Keratinocyte (primary cell): ENCODE data around the gene TOP1. TPM values are rescaled to one million over a fixed set of nuclear protein-coding genes. Genes with fewer than 3 reads are reported as not detected.

ENCODE experiments used
- DNase-seq: peaks from one replicate; pipeline ENCODE4 v3.0.0-alpha.2; 2011; ENCODE audit warnings: low read depth, missing footprints, low spot score
- FAIRE-seq: peaks from 2 replicates; lab custom pipeline; 2011; peaks lifted over from hg19 to GRCh38; lab: Jason Lieb, UNC
- H2AFZ ChIP-seq: 2 replicates; pipeline ENCODE4 v1.6.0; 2012; ENCODE audit warnings: low read length, control low read depth, inconsistent platforms; ENCODE audit not compliant: control insufficient read depth
- H3K27ac ChIP-seq: 2 replicates; pipeline ENCODE4 v1.5.1; 2011; ENCODE audit warnings: low read length; ENCODE audit not compliant: control insufficient read depth, insufficient read depth
- H3K27me3 ChIP-seq: 3 replicates; pipeline ENCODE4 v1.6.0; 2011; ENCODE audit warnings: low read length; ENCODE audit not compliant: control insufficient read depth, insufficient read depth; ENCODE audit errors: extremely low read depth
- H3K36me3 ChIP-seq, 2 experiments: 2 replicates in 1 of 2; 3 replicates in 1 of 2; pipeline ENCODE4 v1.5.1; 2011; ENCODE audit warnings: low read length in 2 of 2, mild to moderate bottlenecking in 1 of 2; ENCODE audit not compliant: control insufficient read depth in 2 of 2, insufficient read depth in 2 of 2; ENCODE audit errors: extremely low read depth in 1 of 2
- H3K4me1 ChIP-seq: 3 replicates; pipeline ENCODE4 v1.5.1; 2011; ENCODE audit warnings: low read length; ENCODE audit not compliant: control insufficient read depth, insufficient read depth; ENCODE audit errors: extremely low read depth
- H3K4me2 ChIP-seq: 3 replicates; pipeline ENCODE4 v1.6.0; 2011; ENCODE audit warnings: low read depth, low read length; ENCODE audit not compliant: control insufficient read depth, insufficient read depth; ENCODE audit errors: extremely low read depth
- H3K4me3 ChIP-seq, 3 experiments: fragments of 200-600 bp in 1 of 3; sonication (generic) in 1 of 3; 2 replicates in 2 of 3; 3 replicates in 1 of 3; pipeline ENCODE4 v1.5.1; 2011 to 2016; ENCODE audit warnings: low read length in 3 of 3, mild to moderate bottlenecking in 3 of 3, control low read depth in 2 of 3, inconsistent platforms in 1 of 3, low read depth in 1 of 3, mixed read lengths in 1 of 3, mixed run types in 1 of 3, moderate library complexity in 1 of 3; ENCODE audit not compliant: control insufficient read depth in 2 of 3, insufficient read depth in 2 of 3; ENCODE audit errors: extremely low read depth in 1 of 3
- H3K79me2 ChIP-seq: 2 replicates; pipeline ENCODE4 v1.6.0; 2012; ENCODE audit warnings: low read length; ENCODE audit not compliant: control insufficient read depth, insufficient read depth
- H3K9ac ChIP-seq: 3 replicates; pipeline ENCODE4 v1.6.0; 2011; ENCODE audit warnings: low read length; ENCODE audit not compliant: control insufficient read depth, insufficient read depth; ENCODE audit errors: extremely low read depth
- H3K9me1 ChIP-seq: 3 replicates; pipeline ENCODE4 v1.6.0; 2011; ENCODE audit warnings: low read length; ENCODE audit not compliant: control insufficient read depth, insufficient read depth; ENCODE audit errors: extremely low read depth
- H3K9me3 ChIP-seq: 2 replicates; pipeline ENCODE4 v1.5.1; 2012; ENCODE audit warnings: low read depth, low read length; ENCODE audit not compliant: control insufficient read depth
- H4K20me1 ChIP-seq: 3 replicates; pipeline ENCODE4 v1.6.0; 2011; ENCODE audit warnings: low read length; ENCODE audit not compliant: control insufficient read depth, insufficient read depth; ENCODE audit errors: extremely low read depth
- EZH2 ChIP-seq: IDR thresholded peaks from one replicate; pipeline ENCODE4 v1.6.1; 2012; ENCODE audit warnings: inconsistent platforms, mild to moderate bottlenecking, low read length, moderate library complexity
- dilution Hi-C: fragments of 300-500 bp; cut with MboI; formaldehyde crosslinking; loops from one replicate; pipeline ENCODE4 v1.7.0; 2020; ENCODE audit warnings: low sequenced_read_pairs; ENCODE audit not compliant: extremely low pct_ligation_motif_present
- polyA plus RNA-seq, 5 experiments: library from polyadenylated mRNA; depleted of rRNA in 3 of 5; stranded (reverse) in 3 of 5; stranded (forward) in 1 of 5; unstranded in 1 of 5; fragments of >200 nt; gene quantifications; 1 replicate in 1 of 5; 2 replicates in 3 of 5; 3 replicates in 1 of 5; pipeline versions ENCODE4 v1.2.1 to v1.2.3, GENCODE V29; 2011 to 2012; ENCODE audit warnings: missing spikeins in 2 of 5, low read depth in 1 of 5, low replicate concordance in 1 of 5
- TF ChIP-seq, protein P1 (sequence below), 3 experiments: IDR thresholded peaks in 1 of 3; conservative IDR thresholded peaks in 1 of 3; optimal IDR thresholded peaks in 1 of 3; 2 replicates in 2 of 3; 3 replicates in 1 of 3; pipeline versions ENCODE3 to v1.5.1; 2011; ENCODE audit warnings: low read length in 3 of 3, mild to moderate bottlenecking in 3 of 3, moderate library complexity in 2 of 3, control low read depth in 1 of 3, inconsistent platforms in 1 of 3; ENCODE audit not compliant: insufficient read depth in 2 of 3; ENCODE audit errors: extremely low read depth in 1 of 3

Gene TOP1
- polyA plus RNA-seq, 1 donor (not counting 4 experiments of a cell fraction or from before 2014, with no cell fraction given), result 25.2 TPM

DNA sequence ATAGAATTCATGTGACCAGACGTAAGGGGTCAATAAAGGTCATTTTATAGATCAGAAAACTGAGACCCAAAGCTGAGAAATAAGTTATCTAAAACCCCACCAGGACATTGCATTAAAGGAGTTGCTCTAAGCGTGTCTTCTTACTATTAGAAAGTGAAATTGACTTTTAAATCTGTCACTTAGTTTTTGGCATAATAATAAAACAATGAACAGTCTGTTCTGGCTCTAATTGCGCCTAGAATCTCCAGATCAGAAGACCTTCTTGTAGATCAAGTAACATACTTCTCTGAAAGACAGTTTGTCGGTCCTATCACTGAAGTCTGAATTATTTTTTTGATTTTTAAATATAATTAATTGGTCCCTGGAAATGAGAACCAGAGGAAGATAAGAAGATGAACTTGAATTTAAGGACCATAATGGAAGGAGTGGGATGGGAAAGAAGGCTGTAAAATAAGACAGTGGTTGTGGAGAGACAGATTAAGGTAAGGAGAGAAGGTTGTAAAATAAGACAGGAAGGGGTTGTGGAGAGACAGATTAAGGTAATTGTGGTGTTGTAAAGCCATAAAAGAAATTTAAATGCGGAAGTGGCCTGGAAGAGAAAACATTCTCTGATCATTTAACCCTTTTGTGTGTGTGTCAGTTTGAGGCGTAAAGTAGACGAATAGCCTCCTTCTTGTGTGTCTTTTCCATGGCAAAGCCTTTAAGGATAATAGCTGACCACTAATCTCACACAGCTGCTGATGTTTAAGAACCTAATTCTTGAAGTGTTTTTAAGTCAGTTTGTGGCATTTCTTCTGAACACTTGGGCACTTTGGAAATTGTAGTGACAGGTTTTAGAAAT lies 20.1 kb downstream of the TOP1 start:
- peaks cover 0 to 4% of the 10 kb centered on the region in 2 experiments for H3K36me3 ChIP-seq
- TF ChIP-seq, protein P1, sequence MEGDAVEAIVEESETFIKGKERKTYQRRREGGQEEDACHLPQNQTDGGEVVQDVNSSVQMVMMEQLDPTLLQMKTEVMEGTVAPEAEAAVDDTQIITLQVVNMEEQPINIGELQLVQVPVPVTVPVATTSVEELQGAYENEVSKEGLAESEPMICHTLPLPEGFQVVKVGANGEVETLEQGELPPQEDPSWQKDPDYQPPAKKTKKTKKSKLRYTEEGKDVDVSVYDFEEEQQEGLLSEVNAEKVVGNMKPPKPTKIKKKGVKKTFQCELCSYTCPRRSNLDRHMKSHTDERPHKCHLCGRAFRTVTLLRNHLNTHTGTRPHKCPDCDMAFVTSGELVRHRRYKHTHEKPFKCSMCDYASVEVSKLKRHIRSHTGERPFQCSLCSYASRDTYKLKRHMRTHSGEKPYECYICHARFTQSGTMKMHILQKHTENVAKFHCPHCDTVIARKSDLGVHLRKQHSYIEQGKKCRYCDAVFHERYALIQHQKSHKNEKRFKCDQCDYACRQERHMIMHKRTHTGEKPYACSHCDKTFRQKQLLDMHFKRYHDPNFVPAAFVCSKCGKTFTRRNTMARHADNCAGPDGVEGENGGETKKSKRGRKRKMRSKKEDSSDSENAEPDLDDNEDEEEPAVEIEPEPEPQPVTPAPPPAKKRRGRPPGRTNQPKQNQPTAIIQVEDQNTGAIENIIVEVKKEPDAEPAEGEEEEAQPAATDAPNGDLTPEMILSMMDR (optimal IDR thresholded peaks at IDR 0.05 in 1 of 3, IDR thresholded peaks at IDR 0.05 in 1 of 3, conservative IDR thresholded peaks at IDR 0.05 in 1 of 3; ENCODE audit: extremely low read depth in 1 of 3, insufficient read depth in 2 of 3, low read length in 3 of 3), result no peak
- peak overlapping the region; percentile 60 for H3K27ac ChIP-seq
- no peaks in the 10 kb centered on the region for H3K9me3 ChIP-seq
- peak overlapping the region; percentile 18 for H3K9ac ChIP-seq
- peaks cover 52% of the 10 kb centered on the region for H3K4me1 ChIP-seq
- H3K4me2 ChIP-seq, result peak overlapping the region; percentile 84
- H3K9me1 ChIP-seq, result peaks cover 15% of the 10 kb centered on the region
- no peaks in the 10 kb centered on the region for H3K27me3 ChIP-seq
- no peak overlapping the region for H2AFZ ChIP-seq
- DNase-seq, result no peak
- H3K4me3 ChIP-seq, result peak overlapping the region in 2 of 3 experiments; percentile 44 to 78
- dilution Hi-C loops, result no loop called here
- H4K20me1 ChIP-seq, result peaks cover 33% of the 10 kb centered on the region
- peaks cover 97% of the 10 kb centered on the region for H3K79me2 ChIP-seq
- no peak for FAIRE-seq

DNA sequence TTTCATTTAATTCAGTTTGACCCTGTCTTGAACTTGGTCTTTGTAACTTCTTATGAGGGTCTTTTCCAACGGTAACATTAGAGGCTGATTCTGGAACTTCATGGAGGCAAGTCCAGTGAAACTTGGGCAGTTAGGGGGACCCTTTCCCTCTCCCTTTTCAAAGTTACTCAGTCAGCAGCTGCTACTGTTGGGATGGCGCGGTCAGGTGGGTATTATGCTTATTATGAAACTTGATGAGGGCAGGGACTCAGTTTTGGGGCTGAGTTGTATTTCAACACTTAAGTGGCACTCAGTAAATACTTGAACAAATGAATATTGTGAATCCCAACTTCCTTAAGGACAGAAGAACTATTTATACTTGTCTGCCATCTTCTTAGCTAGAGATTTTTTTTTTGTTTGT lies 20.8 kb downstream of the TOP1 start:
- no peak overlapping the region for H3K27ac ChIP-seq
- dilution Hi-C loops, result no loop called here
- FAIRE-seq, result no peak

More for the DNA sequence above, 20.8 kb downstream of the TOP1 start:
- H3K9me3 ChIP-seq, result no peaks in the 10 kb centered on the region
- H3K4me3 ChIP-seq, result no peak overlapping the region
- TF ChIP-seq, protein P1 (optimal IDR thresholded peaks at IDR 0.05 in 1 of 3, IDR thresholded peaks at IDR 0.05 in 1 of 3, conservative IDR thresholded peaks at IDR 0.05 in 1 of 3; ENCODE audit: extremely low read depth in 1 of 3, insufficient read depth in 2 of 3, low read length in 3 of 3), result no peak
- TF ChIP-seq EZH2, result no peak
- H3K27me3 ChIP-seq, result no peaks in the 10 kb centered on the region
- peaks cover 98% of the 10 kb centered on the region for H3K79me2 ChIP-seq
- peaks cover 52% of the 10 kb centered on the region for H3K4me1 ChIP-seq
- no peak overlapping the region for H3K4me2 ChIP-seq
- peaks cover 14% of the 10 kb centered on the region for H3K9me1 ChIP-seq
- no peak for DNase-seq
- no peak overlapping the region for H2AFZ ChIP-seq
- no peak overlapping the region for H3K9ac ChIP-seq
- peaks cover 33% of the 10 kb centered on the region for H4K20me1 ChIP-seq
- H3K36me3 ChIP-seq, result peaks cover 0 to 4% of the 10 kb centered on the region in 2 experiments
